GM23338 (cell line): ENCODE results near the gene VGLL2. TPM values are rescaled to one million over a fixed set of nuclear protein-coding genes. Genes with fewer than 3 reads are reported as not detected.

ENCODE experiments used
- ATAC-seq: fragments of 200-7000 bp; cut with Tn5 transposase; 3 replicates; pipeline ENCODE4 v1.9.1; 2020
- DNase-seq: peaks from one replicate; pipeline ENCODE4 v3.0.0-alpha.2; 2015; ENCODE audit warnings: low spot score
- H2AFZ ChIP-seq: fragments of 200-600 bp; sonication (generic); 2 replicates; pipeline ENCODE4 v1.8.0; 2016; ENCODE audit warnings: antibody characterized with exemption, mild to moderate bottlenecking, moderate library complexity
- H3F3A ChIP-seq: fragments of 200-600 bp; sonication (generic); replicated peaks from 2 replicates; pipeline ENCODE4 v1.8.0; 2017; ENCODE audit warnings: antibody characterized with exemption, mixed run types, low read depth
- H3K27ac ChIP-seq: fragments of 200-600 bp; sonication (generic); 2 replicates; pipeline ENCODE4 v1.6.1; 2016; ENCODE audit warnings: low read depth
- H3K27me3 ChIP-seq: fragments of 200-600 bp; sonication (generic); 2 replicates; pipeline ENCODE4 v1.8.0; 2016; ENCODE audit warnings: mild to moderate bottlenecking, mixed run types, moderate library complexity; ENCODE audit not compliant: insufficient read depth
- H3K36me3 ChIP-seq: fragments of 200-600 bp; sonication (generic); 2 replicates; pipeline ENCODE4 v1.8.0; 2016; ENCODE audit warnings: mild to moderate bottlenecking; ENCODE audit not compliant: insufficient read depth
- H3K4me1 ChIP-seq: fragments of 200-600 bp; sonication (generic); 2 replicates; pipeline ENCODE4 v1.8.0; 2016; ENCODE audit warnings: mild to moderate bottlenecking, moderate library complexity; ENCODE audit not compliant: insufficient read depth
- H3K4me2 ChIP-seq: fragments of 200-600 bp; sonication (generic); 2 replicates; pipeline ENCODE4 v1.7.1; 2017; ENCODE audit warnings: mixed run types
- H3K4me3 ChIP-seq: fragments of 200-600 bp; sonication (generic); 2 replicates; pipeline ENCODE4 v1.6.1; 2016; ENCODE audit warnings: mixed run types
- H3K79me2 ChIP-seq: fragments of 200-600 bp; sonication (generic); replicated peaks from 2 replicates; pipeline ENCODE4 v1.8.0; 2017; ENCODE audit warnings: mild to moderate bottlenecking; ENCODE audit not compliant: insufficient read depth
- H3K9me2 ChIP-seq: fragments of 200-600 bp; sonication (generic); 2 replicates; pipeline ENCODE4 v1.8.0; 2017; ENCODE audit not compliant: insufficient read depth
- H4K20me1 ChIP-seq: fragments of 200-600 bp; sonication (generic); replicated peaks from 2 replicates; pipeline ENCODE4 v1.8.0; 2017; ENCODE audit warnings: mild to moderate bottlenecking; ENCODE audit not compliant: insufficient read depth
- H3K27ac Mint-ChIP-seq: 2 replicates; pipeline ENCODE4 v1.8.0; 2020; ENCODE audit warnings: inconsistent platforms, mild to moderate bottlenecking, moderate library complexity, mixed read lengths
- H3K27me3 Mint-ChIP-seq: 3 replicates; pipeline ENCODE4 v1.8.0; 2022; ENCODE audit warnings: low read depth, mild to moderate bottlenecking, moderate library complexity, mixed read lengths, inconsistent platforms; ENCODE audit not compliant: insufficient read depth, poor library complexity
- H3K36me3 Mint-ChIP-seq: 3 replicates; pipeline ENCODE4 v1.8.0; 2021; ENCODE audit warnings: low read depth, mild to moderate bottlenecking, inconsistent platforms, moderate library complexity, mixed read lengths
- H3K4me1 Mint-ChIP-seq: 3 replicates; pipeline ENCODE4 v1.8.0; 2020; ENCODE audit warnings: mild to moderate bottlenecking, inconsistent platforms, mixed read lengths
- H3K4me3 Mint-ChIP-seq: 3 replicates; pipeline ENCODE4 v1.8.0; 2021; ENCODE audit warnings: moderate library complexity, mild to moderate bottlenecking, inconsistent platforms, mixed read lengths
- H3K9me3 Mint-ChIP-seq: 3 replicates; pipeline ENCODE4 v1.8.0; 2020; ENCODE audit warnings: moderate library complexity, mild to moderate bottlenecking, inconsistent platforms, mixed read lengths
- CREB1 ChIP-seq: fragments of 250-450 bp; sonication (Bioruptor Pico); IDR thresholded peaks from 2 replicates; pipeline ENCODE4 v1.5.0; 2020; ENCODE audit warnings: low read depth, mild to moderate bottlenecking, moderate library complexity
- CTCF ChIP-seq, 2 experiments: fragments of 200-600 bp in 1 of 2; sonication (generic) in 1 of 2; conservative IDR thresholded peaks; 2 replicates each; pipeline versions ENCODE4 v1.5.1 to v1.6.1; 2016 to 2017; ENCODE audit warnings: antibody characterized with exemption in 2 of 2, low read depth in 2 of 2, mild to moderate bottlenecking in 2 of 2, moderate library complexity in 1 of 2
- EZH2 ChIP-seq: fragments of 200-600 bp; sonication (generic); IDR thresholded peaks from one replicate; pipeline ENCODE4 v1.8.0; 2017; ENCODE audit warnings: antibody characterized with exemption, mild to moderate bottlenecking, low read depth; ENCODE audit not compliant: unreplicated experiment
- EZH2phosphoT487 ChIP-seq: fragments of 200-600 bp; sonication (generic); IDR thresholded peaks from one replicate; pipeline ENCODE4 v1.8.1; 2018; ENCODE audit warnings: antibody characterized with exemption; ENCODE audit not compliant: unreplicated experiment
- POLR2AphosphoS5 ChIP-seq: IDR thresholded peaks from 2 replicates; pipeline ENCODE4 v1.6.1; 2016; ENCODE audit warnings: antibody characterized with exemption, low read depth
- STAT1 ChIP-seq: IDR thresholded peaks from one replicate; pipeline ENCODE4 v1.6.1; 2016; ENCODE audit warnings: antibody characterized with exemption; ENCODE audit not compliant: unreplicated experiment
- ZNF331 ChIP-seq: fragments of 250-450 bp; sonication (Bioruptor Pico); IDR thresholded peaks from 2 replicates; pipeline ENCODE4 v1.5.0; 2020; ENCODE audit warnings: low read depth, mild to moderate bottlenecking, moderate library complexity
- polyA plus RNA-seq: library from polyadenylated mRNA; unstranded; fragments of >200 nt; fragmentation: Nextera tagmentation; extraction: Ambion mirVana; gene quantifications from 2 replicates; pipeline ENCODE4 v1.2.1, GENCODE V29; 2016
- total RNA-seq: library from RNA; depleted of rRNA; stranded (reverse); fragments of >200 nt; shearing (Covaris generic); gene quantifications from 2 replicates; pipeline ENCODE4 v1.2.3, GENCODE V29; 2014
- TF ChIP-seq, protein P1 (sequence below): fragments of 250-450 bp; sonication (Bioruptor Pico); IDR thresholded peaks from 2 replicates; pipeline ENCODE4 v1.5.0; 2020; ENCODE audit warnings: mild to moderate bottlenecking, moderate library complexity
- TF ChIP-seq, protein P2 (sequence below): IDR thresholded peaks from 2 replicates; pipeline ENCODE4 v1.6.1; 2016; ENCODE audit warnings: antibody characterized with exemption

The VGLL2 gene
- total and polyA plus RNA-seq, 2 experiments from 2014 or later = not detected

GRCh38 chr6:117228202-117228601 is 37.2 kb upstream of the VGLL2 start:
- H3K4me3 Mint-ChIP-seq = no peak overlapping the region
- ATAC-seq (no peak), DNase-seq (no peak)
- Histone ChIP-seq H3F3A (no peaks in the 10 kb centered on the region), H2AFZ (no peak overlapping the region), H3K27me3 (no peaks in the 10 kb centered on the region), H3K4me2 (no peak overlapping the region), H3K79me2 (no peaks in the 10 kb centered on the region), H4K20me1 (no peaks in the 10 kb centered on the region), H3K9me2 (0 out of 2 replicates have a peak, but pooled peaks cover 12% of the 10 kb centered on the region), H3K36me3 (no peaks in the 10 kb centered on the region), H3K4me1 (no peaks in the 10 kb centered on the region), H3K4me3 (no peak overlapping the region), H3K27ac (no peak overlapping the region)
- H3K4me1 Mint-ChIP-seq = peaks cover 3% of the 10 kb centered on the region; the same call in 1 of the 3 replicates
- TF ChIP-seq, protein P1, sequence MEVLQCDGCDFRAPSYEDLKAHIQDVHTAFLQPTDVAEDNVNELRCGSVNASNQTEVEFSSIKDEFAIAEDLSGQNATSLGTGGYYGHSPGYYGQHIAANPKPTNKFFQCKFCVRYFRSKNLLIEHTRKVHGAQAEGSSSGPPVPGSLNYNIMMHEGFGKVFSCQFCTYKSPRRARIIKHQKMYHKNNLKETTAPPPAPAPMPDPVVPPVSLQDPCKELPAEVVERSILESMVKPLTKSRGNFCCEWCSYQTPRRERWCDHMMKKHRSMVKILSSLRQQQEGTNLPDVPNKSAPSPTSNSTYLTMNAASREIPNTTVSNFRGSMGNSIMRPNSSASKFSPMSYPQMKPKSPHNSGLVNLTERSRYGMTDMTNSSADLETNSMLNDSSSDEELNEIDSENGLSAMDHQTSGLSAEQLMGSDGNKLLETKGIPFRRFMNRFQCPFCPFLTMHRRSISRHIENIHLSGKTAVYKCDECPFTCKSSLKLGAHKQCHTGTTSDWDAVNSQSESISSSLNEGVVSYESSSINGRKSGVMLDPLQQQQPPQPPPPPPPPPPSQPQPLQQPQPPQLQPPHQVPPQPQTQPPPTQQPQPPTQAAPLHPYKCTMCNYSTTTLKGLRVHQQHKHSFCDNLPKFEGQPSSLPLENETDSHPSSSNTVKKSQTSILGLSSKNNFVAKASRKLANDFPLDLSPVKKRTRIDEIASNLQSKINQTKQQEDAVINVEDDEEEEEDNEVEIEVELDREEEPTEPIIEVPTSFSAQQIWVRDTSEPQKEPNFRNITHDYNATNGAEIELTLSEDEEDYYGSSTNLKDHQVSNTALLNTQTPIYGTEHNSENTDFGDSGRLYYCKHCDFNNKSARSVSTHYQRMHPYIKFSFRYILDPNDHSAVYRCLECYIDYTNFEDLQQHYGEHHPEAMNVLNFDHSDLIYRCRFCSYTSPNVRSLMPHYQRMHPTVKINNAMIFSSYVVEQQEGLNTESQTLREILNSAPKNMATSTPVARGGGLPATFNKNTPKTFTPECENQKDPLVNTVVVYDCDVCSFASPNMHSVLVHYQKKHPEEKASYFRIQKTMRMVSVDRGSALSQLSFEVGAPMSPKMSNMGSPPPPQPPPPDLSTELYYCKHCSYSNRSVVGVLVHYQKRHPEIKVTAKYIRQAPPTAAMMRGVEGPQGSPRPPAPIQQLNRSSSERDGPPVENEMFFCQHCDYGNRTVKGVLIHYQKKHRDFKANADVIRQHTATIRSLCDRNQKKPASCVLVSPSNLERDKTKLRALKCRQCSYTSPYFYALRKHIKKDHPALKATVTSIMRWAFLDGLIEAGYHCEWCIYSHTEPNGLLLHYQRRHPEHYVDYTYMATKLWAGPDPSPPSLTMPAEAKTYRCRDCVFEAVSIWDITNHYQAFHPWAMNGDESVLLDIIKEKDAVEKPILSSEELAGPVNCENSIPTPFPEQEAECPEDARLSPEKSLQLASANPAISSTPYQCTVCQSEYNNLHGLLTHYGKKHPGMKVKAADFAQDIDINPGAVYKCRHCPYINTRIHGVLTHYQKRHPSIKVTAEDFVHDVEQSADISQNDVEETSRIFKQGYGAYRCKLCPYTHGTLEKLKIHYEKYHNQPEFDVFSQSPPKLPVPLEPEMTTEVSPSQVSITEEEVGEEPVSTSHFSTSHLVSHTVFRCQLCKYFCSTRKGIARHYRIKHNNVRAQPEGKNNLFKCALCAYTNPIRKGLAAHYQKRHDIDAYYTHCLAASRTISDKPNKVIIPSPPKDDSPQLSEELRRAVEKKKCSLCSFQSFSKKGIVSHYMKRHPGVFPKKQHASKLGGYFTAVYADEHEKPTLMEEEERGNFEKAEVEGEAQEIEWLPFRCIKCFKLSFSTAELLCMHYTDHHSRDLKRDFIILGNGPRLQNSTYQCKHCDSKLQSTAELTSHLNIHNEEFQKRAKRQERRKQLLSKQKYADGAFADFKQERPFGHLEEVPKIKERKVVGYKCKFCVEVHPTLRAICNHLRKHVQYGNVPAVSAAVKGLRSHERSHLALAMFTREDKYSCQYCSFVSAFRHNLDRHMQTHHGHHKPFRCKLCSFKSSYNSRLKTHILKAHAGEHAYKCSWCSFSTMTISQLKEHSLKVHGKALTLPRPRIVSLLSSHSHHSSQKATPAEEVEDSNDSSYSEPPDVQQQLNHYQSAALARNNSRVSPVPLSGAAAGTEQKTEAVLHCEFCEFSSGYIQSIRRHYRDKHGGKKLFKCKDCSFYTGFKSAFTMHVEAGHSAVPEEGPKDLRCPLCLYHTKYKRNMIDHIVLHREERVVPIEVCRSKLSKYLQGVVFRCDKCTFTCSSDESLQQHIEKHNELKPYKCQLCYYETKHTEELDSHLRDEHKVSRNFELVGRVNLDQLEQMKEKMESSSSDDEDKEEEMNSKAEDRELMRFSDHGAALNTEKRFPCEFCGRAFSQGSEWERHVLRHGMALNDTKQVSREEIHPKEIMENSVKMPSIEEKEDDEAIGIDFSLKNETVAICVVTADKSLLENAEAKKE = no peak
- TF ChIP-seq EZH2 (no peak), CTCF (conservative IDR thresholded peaks at IDR 0.05; ENCODE audit: low read depth in 2 of 2) (no peak), POLR2AphosphoS5 (no peak), STAT1 (no peak), ZNF331 (CRISPR knock-in tag) (no peak), CREB1 (CRISPR knock-in tag) (no peak), EZH2phosphoT487 (no peak)
- TF ChIP-seq, protein P2, sequence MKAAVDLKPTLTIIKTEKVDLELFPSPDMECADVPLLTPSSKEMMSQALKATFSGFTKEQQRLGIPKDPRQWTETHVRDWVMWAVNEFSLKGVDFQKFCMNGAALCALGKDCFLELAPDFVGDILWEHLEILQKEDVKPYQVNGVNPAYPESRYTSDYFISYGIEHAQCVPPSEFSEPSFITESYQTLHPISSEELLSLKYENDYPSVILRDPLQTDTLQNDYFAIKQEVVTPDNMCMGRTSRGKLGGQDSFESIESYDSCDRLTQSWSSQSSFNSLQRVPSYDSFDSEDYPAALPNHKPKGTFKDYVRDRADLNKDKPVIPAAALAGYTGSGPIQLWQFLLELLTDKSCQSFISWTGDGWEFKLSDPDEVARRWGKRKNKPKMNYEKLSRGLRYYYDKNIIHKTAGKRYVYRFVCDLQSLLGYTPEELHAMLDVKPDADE = no peak
- H3K9me3 Mint-ChIP-seq = no peaks in the 10 kb centered on the region; the same call in 2 of the 3 replicates
- H3K36me3 Mint-ChIP-seq = no peaks in the 10 kb centered on the region
- peaks cover 3% of the 10 kb centered on the region for H3K27me3 Mint-ChIP-seq
- no peak overlapping the region for H3K27ac Mint-ChIP-seq
